Adrenal gland (tissue), 5 donors: ENCODE measurements around the gene GABRB3.

ENCODE experiments used
- CTCF ChIP-seq, 6 experiments: fragments of 450-650 bp in 4 of 6; fragments of 200-600 bp in 2 of 6; sonication (generic) in 1 of 6; IDR thresholded peaks; 1 replicate in 5 of 6; 2 replicates in 1 of 6; pipeline versions ENCODE4 v1.5.1 to v1.8.0; 2016 to 2021; ENCODE audit warnings: antibody characterized with exemption in 6 of 6, mild to moderate bottlenecking in 2 of 6, moderate library complexity in 1 of 6
- POLR2A ChIP-seq, 2 donors: fragments of 450-650 bp; IDR thresholded peaks; one replicate each; pipeline ENCODE4 v1.6.1; 2017; ENCODE audit warnings: antibody characterized with exemption in 2 of 2, mild to moderate bottlenecking in 2 of 2, moderate library complexity in 1 of 2
- donor health status: DM: no; HTN: no; CAD: no.

- no peak for TF ChIP-seq CTCF (IDR thresholded peaks at IDR 0.05)
- TF ChIP-seq POLR2A (IDR thresholded peaks at IDR 0.05), result no peak
Observed at GRCh38 chr15:26634319-26634718, 138.5 kb downstream of the GABRB3 start.
